GM21381 (cell line): ENCODE data around the gene BTBD6.
A peak's percentile ranks its signal among the peaks of the same experiment; 100 is the strongest.
"Not testable (repeated sequence)": the region's sequence is repeated elsewhere in the genome, so short reads cannot be mapped to it uniquely, and the experiment has no call there.

Experiments
- ATAC-seq: cut with Tn5 transposase; IDR thresholded peaks from one replicate; pipeline ENCODE4 v1.9.1; 2021; ENCODE audit warnings: mild to moderate bottlenecking, moderate library complexity; ENCODE audit not compliant: unreplicated experiment

BTBD6 gene

GRCh38 chr14:105292826-105293711, 44.7 kb downstream of the BTBD6 start:
- peak; percentile 25 for ATAC-seq

DNA sequence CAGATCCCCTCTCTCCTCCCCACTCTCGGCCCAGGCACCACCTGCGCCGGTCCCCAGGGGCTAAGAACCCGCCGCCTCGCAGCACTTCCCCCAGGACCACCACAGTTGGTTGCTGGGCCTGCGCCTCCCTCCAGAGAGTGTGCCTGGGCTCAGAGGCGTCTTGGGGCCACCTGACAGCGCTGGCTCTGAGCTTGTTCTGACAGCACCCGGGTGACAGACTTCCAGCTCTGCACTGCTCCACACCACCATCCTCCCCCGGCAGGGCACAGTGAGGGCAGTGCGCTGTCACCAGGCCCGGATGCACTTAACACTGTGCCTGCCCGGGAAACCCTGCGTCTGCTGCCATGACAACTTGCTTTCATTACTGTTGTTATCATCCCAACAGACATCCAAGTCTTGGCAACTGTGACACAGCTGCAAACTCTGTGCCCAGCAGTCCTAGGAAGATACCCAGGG, 45.8 kb downstream of the BTBD6 start:
- peak; percentile 48 for ATAC-seq

- not testable (repeated sequence) for ATAC-seq
Measured at GRCh38 chr14:105297311-105297710, 49.0 kb downstream of the BTBD6 start.

DNA sequence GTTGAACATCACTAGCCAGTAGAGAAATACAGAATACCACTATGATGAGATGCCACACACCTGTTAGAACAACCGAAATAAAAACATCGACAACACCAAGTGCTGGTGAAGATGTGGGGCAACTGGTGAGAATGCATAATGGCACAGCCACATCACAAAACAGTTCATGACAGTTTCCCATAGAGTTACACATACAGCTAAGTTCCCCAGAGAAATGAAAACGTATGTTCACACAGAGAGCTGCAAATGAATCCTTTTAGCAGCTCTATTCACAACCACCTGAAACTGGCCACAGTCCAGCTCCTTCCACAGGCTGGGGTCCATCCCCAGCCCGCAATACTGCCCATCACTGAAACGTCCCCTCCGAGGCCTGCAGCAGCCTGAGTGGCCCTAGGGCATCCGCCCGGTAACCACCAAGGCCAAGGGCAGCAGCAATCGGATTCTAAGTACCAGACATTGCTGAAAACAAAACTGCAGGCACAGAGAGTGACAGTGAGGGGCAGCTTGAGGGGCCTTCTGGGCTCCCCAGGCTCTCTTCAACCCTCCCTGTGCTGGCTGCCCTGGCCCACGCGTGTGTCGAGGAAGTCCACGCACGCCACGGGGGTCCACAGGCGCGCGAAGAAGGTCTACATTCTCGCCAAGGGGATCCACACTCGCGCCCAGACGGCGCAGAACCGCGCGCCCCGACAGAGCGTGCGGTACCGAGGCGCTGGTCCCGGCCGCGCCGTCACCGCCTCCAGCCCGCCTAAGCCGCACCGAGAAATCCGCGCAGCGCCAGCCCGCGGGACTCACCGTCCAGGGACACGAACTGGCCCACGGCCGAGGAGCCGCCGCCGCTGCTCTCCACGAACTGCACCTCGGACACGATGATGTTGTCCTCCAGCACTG, 51.6 kb downstream of the BTBD6 start:
- peak; percentile 10 for ATAC-seq
